Measurements from ENCODE around the gene C19orf18. TPM values are rescaled to one million over a fixed set of nuclear protein-coding genes. Genes with fewer than 3 reads are reported as not detected.

Gene C19orf18
- polyA plus RNA-seq, 3 donors, result 1.5 to 2.1 (median 1.6) TPM

DNA sequence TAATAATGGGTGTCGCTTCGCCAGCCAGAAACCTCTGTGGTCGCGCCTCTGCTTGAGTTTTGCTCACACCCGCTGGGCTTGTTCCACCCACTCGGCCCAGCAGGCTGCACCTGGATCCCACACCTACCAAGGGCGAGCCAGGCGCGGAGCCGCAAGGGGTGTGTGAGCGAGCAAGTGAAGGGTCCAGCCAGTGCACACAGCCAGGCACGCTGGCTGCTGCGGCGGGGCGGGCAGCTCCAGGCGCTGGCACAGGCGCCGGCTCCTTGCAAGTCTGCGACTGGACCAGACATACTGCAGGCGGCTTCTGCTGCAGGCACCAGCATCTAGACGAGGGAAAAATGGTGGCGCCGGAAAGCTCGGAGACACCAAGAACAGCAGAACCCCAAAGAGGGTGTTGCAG, 25.0 kb downstream of the C19orf18 start:
- DNase-seq (ENCODE audit: low read depth in 3 of 3, low spot score in 2 of 3), result no peak

DNA sequence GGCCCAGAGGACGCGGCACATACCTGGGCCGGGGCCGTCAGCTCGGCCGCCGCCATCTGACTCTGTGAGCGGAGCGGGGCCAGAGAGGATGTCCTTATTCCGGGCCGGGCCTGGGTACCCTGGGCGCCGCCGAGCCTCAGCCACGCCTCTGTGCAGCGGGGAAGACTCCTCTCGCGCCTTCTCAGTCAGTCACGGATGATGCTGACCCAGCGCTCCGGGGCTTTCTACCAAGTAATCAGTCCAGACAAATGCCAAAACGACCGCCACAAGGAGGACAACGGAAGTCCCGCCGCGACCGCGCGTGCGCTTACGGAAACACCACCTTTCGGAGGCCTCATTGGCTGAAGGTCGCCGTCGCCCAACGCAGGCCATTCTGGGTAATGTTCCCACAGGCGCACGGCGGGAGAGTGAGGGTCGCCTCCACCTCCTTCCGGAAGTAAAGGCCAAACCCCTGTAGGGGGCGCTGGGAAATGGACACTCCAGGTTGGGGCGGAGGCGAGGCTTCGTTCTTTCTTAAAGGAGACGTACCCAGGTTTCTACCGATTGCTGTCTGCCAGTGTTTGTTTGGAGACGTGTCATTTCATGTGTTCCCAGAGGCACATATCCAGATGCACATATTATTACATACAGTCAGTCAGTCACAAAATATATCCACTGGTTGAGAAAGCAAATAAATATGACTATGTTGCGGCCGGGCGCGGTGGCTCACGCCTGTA, 26.8 kb downstream of the C19orf18 start, which contains the start of gene ZNF256:
Gene ZNF256 (minus strand): TSS at position 288 of the 716 bp plus-strand sequence. CDS start 232 bp downstream, at position 56.
- DNase-seq (ENCODE audit: low read depth in 3 of 3, low spot score in 2 of 3), result peak; percentile 89 to 95 (median 92)

DNA sequence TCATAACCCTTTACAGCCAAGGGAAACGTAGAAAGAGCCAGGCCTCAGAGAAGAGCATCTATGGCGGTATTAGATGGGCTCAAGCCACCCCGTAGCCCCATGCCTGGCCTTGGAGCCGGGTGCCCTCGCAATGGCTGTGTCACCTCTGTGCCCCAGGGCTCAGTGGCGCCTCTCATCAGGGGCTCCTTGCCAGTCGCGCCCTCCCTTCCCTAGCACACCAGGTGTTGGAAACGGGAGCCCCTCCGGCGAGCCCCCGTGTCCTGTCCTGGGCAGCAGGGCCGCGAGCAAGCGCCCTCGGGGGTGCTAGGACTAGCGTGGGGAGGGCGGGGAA, 27.3 kb downstream of the C19orf18 start:
- no peak for DNase-seq (ENCODE audit: low read depth in 3 of 3, low spot score in 2 of 3)

DNA sequence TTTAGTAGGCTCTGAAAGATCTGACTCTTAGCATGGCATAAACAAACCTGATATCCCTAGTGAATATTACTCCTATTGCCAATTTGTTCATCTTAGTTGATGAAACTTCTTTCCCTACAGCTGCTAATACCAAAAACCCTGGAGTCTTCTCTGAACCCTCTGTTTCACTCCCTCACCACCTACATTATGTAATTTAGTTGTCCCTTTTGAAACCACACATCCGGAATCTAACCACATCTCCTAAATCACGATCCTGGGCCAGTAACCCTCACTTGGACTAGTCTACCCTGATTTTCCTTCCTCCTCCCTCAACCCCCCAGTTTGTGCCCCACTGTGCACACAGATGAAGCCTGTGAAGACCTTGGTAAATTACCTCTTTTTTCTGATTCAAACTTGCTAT, 28.0 kb downstream of the C19orf18 start:
- no peak for DNase-seq (ENCODE audit: low read depth in 3 of 3, low spot score in 2 of 3)

DNA sequence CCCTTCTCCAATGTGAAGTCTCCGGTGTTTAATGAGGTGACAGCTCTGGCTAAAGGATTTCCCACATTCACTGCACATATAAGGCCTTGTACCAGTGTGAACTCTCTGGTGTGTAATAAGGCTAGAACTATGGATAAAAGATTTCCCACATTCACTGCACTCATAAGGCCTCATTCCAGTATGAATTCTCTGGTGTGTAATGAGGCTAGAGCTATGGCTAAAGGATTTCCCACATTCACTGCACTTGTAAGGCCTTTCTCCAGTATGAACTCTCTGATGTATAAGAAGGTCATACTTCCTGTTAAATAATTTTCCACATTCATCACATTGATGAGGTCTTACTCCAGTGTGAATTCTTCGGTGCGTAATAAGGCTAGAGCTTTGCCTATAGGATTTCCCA, 32.7 kb downstream of the C19orf18 start:
- no peak for DNase-seq (ENCODE audit: low read depth in 3 of 3, low spot score in 2 of 3)

DNA sequence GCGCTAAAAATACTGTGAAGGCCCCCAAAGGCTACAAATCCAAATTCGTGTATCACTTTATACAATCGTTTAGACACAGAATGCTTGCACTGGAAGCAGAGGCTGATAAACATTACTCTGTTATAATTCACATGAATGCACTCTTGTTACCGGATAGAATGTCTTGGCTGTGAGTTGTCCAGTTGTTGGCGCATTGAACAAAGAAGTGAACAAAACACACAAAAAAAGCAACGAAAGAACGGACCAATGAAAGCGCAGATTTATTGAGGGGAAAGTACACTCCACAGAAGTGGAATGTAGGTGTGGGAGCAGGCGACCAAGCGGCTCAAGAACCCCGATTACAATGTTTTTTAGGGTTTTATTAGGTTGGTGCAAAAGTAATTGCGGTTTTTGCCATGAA, 38.6 kb downstream of the C19orf18 start:
- no peak for DNase-seq (ENCODE audit: low read depth in 3 of 3, low spot score in 2 of 3)

DNA sequence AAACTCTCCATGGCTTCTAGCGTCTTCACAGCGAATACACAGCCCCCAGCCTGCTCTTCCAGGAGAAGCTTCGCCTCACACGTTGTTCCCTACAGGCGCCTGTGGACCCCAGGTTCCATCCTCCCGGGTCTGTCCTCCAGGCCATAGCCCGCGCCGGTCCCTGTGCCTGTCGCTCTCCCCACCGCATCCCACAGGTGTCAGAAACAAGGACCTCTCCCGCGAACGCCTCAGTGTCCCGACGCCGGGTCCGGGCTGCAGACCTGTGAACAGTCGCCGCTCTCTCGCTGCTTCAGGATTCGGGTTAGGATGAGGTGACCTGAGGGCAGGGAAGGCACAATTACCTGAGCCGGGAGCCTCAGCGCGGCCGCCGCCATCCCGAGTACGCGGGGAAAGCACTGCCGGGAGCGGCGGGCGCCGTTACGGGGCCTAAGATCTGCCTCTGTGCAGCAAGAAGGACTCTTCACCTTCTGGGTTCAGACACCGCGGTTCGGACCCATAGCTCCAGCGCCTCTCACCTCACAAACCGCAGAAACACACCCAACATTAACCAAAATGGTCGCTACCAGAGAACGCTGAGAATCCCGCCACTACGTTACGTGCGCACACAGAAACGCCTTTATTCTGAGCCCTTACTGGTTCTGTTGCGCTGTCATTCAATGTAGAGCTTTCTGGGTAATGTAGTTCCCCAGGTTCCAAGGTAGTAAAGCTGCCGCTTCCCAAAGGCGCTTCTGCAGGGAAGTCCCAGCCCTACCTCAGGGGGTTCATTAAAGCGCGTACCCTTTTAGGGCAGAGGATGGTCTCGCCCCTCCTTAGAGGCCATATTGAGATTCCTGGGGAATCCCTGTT, 39.3 kb downstream of the C19orf18 start, which contains the start of gene ZNF418:
Gene ZNF418 (minus strand): TSS at position 583 of the 846 bp plus-strand sequence. CDS start 1,580 bp downstream, outside the sequence.
- peak; percentile 62 to 80 (median 65) for DNase-seq (ENCODE audit: low read depth in 3 of 3, low spot score in 2 of 3)

DNA sequence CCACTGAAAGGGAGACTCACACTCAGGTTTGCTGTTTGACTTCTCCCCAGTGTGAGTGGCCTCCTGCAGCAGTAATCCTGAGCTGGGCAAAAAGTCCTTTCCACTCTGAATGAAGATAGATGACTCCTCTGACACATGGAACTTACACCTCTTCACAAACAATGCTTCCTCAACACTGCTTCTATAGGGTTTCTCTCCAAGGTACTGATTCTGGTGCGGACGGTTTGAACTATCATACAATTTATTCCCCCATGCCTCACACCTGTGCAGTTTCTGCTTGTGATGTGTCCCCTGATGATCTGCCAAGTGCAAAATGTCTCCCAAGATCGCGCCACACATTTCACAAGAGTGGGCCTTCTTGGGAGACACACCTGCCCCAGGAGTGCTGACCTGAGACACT, 46.7 kb downstream of the C19orf18 start:
- no peak for DNase-seq (ENCODE audit: low read depth in 3 of 3, low spot score in 2 of 3)

DNA sequence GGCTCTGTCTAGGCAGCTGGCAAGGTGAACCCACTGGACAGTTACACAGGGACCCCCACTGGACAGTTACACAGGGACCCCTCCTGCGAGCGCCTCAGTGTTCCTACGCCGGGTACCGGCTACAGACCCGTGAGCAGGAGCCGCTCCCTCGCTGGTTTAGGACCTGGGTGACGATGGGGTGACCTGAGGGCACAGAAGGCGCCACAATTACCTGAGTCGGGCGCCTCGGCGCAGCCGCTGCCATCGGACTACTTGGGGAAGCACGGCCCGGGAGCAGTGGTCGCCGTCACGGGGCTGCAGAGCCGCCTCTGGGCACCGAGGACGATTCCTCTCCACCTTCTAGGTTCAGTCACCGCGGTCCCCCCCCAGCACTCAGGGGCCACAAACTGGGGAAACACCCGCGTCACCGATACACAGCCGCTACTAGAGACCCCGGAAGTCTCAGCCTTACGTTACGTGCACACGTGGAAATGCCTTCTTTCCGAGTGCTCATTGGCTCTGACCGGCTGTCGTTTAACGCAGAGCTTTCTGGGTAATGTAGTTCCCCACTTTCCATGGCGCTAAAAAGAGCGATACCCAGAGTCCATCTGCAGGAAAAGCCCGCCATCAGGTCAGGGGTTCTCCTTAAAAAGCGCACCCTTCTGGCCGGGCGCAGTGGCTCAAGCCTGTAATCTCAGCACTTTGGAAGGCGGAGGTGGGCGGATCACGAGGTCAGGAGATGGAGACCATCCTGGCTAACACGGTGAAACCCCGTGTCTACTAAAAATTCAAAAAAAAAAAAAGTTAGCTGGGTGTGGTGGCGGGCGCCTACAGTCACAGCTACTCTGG, 58.0 kb downstream of the C19orf18 start, which contains the start of gene ZNF417:
Gene ZNF417 (minus strand): TSS at position 425 of the 828 bp plus-strand sequence. CDS start 181 bp downstream, at position 244.
- DNase-seq (ENCODE audit: low read depth in 3 of 3, low spot score in 2 of 3), result peak; percentile 91 to 93 (median 92)

DNA sequence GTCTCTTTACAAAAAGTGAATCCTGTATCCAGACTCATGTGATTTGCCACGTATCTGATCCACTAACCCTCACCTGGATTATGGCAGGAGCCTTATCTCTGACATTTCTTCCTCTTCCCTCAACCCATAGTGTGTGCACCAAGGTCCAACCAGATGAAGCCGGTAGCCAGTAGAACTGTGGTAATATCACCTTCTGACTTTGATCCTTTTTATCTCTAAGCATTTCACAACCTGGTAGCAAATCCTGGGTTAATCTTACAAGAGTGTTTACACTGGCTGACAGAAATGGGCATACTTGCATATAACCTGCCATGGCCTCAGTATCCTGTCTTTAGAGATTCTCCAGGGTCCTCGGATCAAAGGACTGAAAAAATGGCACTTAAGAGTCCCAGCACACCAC, 59.8 kb downstream of the C19orf18 start:
- DNase-seq (ENCODE audit: low read depth in 3 of 3, low spot score in 2 of 3), result no peak

Other genes with a start within 250 kb of the C19orf18 start
- gene ZNF671, start 246.9 kb downstream of the C19orf18 start, polyA plus RNA-seq (ENCODE audit: insufficient read length in 3 of 3), result 10 to 100 TPM; 20.7 to 21.4 (median 21.3) TPM
- gene ZNF776, start 227.7 kb downstream of the C19orf18 start, polyA plus RNA-seq (ENCODE audit: insufficient read length in 3 of 3), result 10 to 100 TPM; 34.8 to 41.1 (median 38.1) TPM
- 10 to 100 TPM; 20.8 to 22.3 (median 20.9) TPM for gene ZNF586, start 204.9 kb downstream of the C19orf18 start, polyA plus RNA-seq (ENCODE audit: insufficient read length in 3 of 3)
- 10 to 100 TPM; 16.1 to 18.2 (median 17.3) TPM for gene ZNF552, start 159.6 kb downstream of the C19orf18 start, polyA plus RNA-seq (ENCODE audit: insufficient read length in 3 of 3)
- 10 to 100 TPM; 14.0 to 15.1 (median 14.0) TPM for gene ZNF587B, start 144.2 kb downstream of the C19orf18 start, polyA plus RNA-seq (ENCODE audit: insufficient read length in 3 of 3)
- 10 to 100 TPM; 18.4 to 24.2 (median 22.7) TPM for gene ZNF587, start 124.7 kb downstream of the C19orf18 start, polyA plus RNA-seq (ENCODE audit: insufficient read length in 3 of 3)
- gene ZNF814, start 85.5 kb downstream of the C19orf18 start, polyA plus RNA-seq (ENCODE audit: insufficient read length in 3 of 3), result 10 to 100 TPM; 52.9 to 54.8 (median 53.1) TPM
- gene ZNF417, start 57.9 kb downstream of the C19orf18 start, polyA plus RNA-seq (ENCODE audit: insufficient read length in 3 of 3), result 10 to 100 TPM; 20.3 to 29.4 (median 23.3) TPM
- 10 to 100 TPM; 18.7 to 24.2 (median 22.6) TPM for gene ZNF418, start 39.1 kb downstream of the C19orf18 start, polyA plus RNA-seq (ENCODE audit: insufficient read length in 3 of 3)
- gene ZNF256, start 26.8 kb downstream of the C19orf18 start, polyA plus RNA-seq (ENCODE audit: insufficient read length in 3 of 3), result 10 to 100 TPM in 1 of 3 donors, 1 to 10 TPM in 2; 8.7 to 10.8 (median 9.7) TPM
- gene ZNF606, start 28.3 kb upstream of the C19orf18 start, polyA plus RNA-seq (ENCODE audit: insufficient read length in 3 of 3), result 10 to 100 TPM; 27.8 to 31.2 (median 30.9) TPM
- 1 to 10 TPM; 2.0 to 2.9 (median 2.5) TPM for gene ZSCAN1, start 59.5 kb upstream of the C19orf18 start, polyA plus RNA-seq (ENCODE audit: insufficient read length in 3 of 3)
- gene ZNF135, start 84.7 kb upstream of the C19orf18 start, polyA plus RNA-seq (ENCODE audit: insufficient read length in 3 of 3), result 10 to 100 TPM; 20.0 to 24.0 (median 23.8) TPM
- 10 to 100 TPM; 73.4 to 79.4 (median 78.2) TPM for gene ZSCAN18, start 123.7 kb upstream of the C19orf18 start, polyA plus RNA-seq (ENCODE audit: insufficient read length in 3 of 3)
- 10 to 100 TPM; 25.6 to 26.3 (median 25.8) TPM for gene ZNF329, start 176.3 kb upstream of the C19orf18 start, polyA plus RNA-seq (ENCODE audit: insufficient read length in 3 of 3)
- 10 to 100 TPM; 17.6 to 19.5 (median 18.4) TPM for gene ZNF274, start 208.5 kb upstream of the C19orf18 start, polyA plus RNA-seq (ENCODE audit: insufficient read length in 3 of 3)